Activated CD4-positive, alpha-beta T cell treated with anti-CD3 and anti-CD28 coated beads, Interleukin-2, amount 50 U/mL, for 48 hours (primary cell): ENCODE results near the gene TNIP2.

Experiments used
- DNase-seq, 2 experiments: peaks; one replicate each; pipeline ENCODE4 v3.0.0-alpha.2; 2020

Gene TNIP2, protein sequence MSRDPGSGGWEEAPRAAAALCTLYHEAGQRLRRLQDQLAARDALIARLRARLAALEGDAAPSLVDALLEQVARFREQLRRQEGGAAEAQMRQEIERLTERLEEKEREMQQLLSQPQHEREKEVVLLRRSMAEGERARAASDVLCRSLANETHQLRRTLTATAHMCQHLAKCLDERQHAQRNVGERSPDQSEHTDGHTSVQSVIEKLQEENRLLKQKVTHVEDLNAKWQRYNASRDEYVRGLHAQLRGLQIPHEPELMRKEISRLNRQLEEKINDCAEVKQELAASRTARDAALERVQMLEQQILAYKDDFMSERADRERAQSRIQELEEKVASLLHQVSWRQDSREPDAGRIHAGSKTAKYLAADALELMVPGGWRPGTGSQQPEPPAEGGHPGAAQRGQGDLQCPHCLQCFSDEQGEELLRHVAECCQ

DNA sequence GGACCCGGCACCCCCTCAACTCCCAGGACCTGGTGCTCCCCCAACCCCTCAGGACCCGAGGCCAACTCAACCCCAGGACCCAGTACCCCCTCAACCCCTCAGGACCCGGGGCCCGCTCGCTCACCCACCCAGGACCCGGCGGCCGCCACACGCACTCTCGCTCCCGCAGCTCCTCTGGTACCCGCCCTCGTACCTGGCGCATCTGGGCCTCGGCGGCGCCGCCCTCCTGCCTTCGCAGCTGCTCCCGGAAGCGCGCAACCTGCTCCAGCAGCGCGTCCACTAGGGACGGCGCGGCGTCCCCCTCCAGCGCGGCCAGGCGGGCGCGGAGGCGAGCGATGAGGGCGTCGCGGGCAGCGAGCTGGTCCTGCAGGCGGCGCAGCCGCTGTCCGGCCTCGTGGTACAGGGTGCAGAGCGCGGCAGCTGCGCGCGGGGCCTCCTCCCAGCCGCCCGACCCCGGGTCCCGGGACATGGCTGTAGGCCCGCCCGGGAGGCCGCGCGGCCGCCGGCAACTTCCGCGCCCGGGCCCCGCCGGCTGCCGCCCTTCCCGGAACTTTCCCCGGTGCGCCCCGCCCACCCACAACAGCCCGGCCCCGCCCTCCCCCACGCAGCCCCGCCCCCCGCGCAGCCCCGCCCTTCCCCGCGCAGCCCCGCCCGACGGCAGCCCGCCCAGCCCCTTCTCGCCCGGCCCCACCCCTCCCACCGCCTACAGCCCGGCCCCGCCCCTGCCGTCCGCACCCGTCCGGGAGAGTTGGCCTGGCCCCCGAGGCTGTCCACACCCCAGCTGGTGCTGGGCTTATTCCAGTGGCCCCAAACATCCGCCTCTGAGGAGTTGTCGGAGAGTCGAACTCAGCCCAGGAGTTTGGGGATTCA is at the start of gene TNIP2:
TSS of gene TNIP2 (minus strand) at position 516 of the 870 bp plus-strand sequence. CDS start at position 469, 47 bp downstream.
- DNase-seq = peak; percentile 75 to 76

DNA sequence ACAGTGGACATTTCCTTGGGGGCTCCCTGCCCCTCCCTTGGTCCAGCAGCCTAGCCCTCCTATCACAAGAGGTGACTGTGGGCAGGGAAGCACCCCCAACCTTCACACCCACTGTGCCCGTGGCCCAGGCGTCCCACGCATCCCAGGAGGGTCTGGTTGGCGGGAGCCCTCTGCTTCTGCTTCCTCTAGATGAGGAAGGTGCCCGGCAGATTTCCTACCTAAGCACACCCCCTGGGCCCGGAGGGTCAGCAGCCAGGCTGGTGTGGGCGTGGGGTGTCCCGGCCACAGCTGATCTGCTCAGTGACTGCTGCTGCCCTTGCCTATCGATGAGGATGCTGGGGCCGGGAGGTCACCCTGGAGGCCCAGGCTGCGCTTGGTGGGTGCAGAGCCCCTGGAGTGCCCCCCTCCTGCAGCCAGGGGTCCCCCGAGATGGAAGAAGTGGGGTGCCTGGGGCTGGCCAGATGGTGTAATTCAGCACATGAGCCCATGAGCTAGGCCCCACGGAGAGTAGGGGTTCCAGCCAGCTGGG is 48.9 kb upstream of the TNIP2 start:
- DNase-seq = no peak

DNA sequence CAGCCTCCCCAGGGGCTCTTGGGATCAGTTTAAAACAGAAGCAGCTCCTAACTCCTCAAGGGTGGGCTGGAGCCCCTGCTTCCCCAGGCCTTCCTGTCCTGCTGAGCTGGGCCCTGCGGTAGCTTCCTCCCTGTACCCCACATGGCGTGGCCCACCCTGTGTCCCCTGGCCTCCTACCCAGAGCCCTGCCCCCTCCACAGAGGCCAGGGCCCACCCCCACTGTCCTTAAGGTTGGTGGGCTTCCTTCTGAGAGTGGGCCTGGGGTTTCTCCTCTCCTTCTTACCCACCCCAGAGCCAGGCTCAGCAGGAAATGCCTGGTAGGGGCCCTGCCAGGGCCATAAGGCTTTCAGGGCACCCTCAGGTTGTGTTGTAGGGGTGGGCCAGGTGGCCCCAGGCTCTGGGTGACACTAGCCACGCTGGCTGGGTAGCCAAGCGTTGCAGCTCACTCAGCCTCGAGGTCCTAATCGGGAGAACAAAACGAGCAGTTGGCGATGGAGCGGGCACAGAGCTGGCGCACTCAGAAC is 48.4 kb upstream of the TNIP2 start:
- DNase-seq = no peak

DNA sequence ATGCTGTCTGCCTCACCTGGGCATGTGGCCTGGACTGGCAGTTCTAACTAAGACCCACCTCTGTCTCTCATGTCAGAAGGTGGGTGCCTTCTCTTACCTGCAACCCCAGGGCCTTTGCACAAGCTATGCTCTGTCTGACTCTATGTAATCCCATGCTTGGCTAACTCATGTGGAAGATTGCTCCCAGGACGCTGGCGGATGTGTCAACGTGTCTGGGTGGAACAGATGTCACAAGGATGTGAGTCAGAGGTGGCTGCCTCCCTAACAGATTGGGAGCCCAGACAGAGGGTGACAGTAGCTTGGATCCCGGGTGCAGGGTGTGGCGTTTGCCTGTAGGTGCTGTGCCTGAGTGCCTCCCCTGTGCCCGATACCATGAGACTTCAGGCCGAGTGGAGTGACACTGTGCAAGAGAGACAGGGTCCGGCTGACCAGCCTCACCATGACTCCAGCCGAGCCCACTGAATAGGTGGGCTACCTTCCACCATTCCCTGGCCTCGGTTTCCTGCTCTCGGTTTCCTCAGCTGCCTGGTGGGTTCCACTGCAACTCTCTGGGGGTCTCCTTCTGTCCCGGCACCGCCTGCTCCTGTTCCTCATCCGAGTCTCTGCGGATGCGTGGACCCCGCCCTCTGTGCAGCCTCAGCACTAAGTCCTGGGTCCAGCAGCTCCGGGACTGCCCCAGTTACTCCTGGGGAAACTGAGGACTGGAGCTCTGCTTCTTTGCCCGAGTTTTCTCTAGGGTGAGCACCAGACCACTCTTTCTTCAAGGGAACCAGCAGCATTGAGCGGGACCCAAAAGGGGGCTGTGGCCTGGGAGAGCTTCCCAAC is 47.7 kb upstream of the TNIP2 start:
- DNase-seq = no peak

DNA sequence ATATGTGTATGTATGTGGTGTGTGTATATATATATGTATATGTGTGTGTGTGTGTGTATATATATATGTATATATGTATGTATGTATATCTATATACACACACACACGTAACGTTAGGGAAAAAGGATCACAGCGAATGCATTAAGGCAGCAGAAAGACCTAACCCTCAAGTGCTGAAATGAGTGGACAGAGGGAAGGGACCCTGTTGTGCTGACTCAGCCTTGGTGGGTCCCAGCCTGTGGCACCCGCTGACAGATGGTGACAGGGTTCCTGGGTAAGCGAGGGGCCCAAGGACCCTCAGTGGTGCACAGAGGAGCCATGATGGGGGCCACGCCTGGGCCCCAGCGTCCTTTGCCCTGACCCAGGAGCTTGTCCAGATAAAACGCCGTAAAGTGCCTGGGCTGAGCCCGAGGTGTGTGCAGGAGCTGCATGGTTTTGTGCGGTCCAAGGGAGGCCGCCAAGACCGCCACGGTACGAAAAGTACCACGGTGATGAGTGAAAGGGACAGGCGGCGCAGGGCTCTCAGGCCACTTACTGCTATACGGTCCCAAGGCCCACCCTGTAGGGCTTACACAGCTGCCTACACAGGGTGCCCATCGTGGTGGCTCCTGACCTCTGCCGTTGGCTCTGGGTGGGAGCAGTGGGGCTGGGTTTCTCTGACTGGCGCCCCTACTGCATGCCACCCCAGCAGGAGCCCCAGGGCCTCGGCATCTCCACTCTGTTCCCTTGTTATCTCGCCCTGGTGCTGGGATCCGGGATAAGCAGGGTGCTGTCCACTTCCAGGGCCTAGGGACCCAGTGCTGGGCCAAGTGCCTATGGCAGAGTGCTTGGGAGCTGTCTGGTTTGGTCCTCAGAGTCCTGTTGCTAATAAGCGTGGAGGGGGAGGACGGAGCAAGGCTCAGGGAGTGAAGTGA is 46.7 kb upstream of the TNIP2 start:
- no peak for DNase-seq

DNA sequence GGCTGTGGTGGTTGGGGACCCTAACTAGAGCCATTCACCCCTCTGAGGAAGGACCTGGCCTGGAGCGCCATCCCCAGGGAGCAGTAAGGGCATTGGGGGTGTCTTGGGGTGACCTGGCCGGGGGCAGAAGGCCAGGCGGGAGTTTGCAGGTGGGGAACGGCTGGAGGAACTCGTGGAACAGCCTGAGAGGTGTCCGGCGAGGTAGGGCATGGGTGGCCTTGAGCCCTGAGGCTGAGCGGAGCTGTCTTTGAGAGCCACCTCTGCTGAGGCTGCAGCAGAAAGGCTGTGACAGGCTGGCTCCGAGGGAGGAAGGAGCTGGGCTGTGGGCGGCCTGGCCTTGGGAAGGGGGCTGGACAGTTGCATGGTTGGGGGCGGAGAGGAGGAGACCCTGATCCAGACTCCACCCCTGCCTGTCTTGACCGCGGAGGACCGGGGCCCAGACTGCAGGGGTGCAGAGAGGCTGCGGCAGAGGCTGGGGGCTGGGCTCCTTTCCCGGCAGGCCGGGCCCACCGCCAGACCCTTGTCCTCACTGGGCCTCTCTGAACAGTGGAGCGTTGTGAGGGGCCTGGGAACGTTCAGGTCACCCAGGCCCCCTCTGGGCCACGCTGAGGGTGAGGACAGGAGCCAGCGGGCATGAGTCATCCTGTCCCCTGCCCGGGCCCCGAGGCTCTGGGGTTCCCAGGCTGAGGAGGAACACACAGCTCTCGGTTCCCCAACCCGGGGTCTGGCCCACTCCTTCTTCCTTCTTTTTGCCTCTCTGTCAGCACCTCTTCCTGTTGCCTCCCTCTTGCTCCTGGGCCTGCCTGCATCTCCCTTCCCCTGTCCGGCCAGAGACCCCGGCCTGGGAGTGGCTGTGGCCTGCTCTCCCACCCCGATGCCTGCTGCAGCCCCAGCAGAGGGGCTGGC is 44.8 kb upstream of the TNIP2 start:
- peak in 1 of 2 experiments; percentile 47 for DNase-seq

DNA sequence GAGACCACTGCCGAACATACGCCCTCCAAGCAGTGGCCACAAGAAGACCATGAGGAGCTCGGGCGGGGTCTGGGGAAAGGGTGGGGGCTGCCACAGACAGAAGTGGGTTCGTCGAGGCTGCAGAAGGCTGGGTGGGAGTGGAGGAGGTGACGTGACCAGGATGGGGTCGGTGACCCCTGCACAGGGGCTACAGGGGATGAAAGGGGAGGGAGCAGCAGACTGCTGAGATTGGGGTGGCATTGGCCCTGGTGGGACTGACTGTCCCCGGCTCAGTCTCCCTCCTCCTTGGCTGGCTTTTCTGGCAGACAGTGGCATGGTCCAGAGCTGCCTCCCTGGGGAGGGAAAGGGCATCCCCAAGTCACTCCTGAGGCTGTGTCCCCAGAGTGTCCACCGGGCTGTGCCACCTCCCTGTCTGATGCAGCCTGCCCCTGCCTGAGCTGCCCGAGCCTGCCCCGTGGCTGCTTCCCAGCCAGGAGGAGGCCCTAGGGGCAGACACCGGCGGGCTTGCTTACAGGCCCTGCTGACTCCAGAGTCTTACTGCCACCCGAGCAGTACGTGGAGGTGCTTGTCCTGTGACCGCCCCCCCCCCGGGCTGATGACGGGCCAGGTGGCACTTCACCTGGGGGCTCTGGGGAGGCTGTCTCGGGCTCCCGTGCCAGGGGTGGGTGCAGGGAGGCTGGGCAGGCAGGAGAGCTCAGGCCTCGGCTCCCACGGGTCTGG is 44.0 kb upstream of the TNIP2 start:
- no peak for DNase-seq

DNA sequence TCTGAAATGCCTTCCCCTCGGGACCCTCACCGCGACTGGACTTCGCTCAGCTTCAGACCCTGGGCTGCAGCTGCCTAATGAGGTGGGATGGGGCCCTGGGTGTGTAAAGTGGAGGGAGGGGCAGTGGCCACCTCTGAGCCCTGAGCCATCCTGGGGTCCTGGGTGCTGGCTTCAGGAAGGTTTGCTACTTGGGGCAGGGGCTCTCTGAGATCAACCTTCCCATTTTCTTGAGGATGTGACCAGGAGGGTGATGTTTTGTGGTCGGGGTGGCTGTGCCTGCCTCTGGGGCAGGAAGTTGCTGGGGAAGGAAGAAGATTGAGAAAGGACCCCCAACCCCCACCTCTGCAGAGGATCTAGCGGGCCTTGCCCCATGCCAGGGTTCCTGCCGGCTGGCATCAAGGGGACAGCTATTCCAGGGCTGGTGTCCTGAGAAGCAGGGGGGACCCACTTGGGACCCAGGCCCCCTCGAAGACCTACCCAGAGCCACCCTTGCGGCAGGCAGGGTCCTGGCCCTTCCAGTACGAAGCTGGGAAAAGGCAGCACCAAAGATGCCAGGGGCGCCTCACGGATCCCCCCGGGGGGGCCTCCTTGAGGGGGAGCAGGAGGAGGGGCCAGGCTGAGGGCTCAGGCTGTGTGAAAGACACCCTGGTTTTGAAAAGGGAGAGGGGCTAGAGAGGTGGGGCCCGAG is 43.2 kb upstream of the TNIP2 start:
- DNase-seq = no peak

DNA sequence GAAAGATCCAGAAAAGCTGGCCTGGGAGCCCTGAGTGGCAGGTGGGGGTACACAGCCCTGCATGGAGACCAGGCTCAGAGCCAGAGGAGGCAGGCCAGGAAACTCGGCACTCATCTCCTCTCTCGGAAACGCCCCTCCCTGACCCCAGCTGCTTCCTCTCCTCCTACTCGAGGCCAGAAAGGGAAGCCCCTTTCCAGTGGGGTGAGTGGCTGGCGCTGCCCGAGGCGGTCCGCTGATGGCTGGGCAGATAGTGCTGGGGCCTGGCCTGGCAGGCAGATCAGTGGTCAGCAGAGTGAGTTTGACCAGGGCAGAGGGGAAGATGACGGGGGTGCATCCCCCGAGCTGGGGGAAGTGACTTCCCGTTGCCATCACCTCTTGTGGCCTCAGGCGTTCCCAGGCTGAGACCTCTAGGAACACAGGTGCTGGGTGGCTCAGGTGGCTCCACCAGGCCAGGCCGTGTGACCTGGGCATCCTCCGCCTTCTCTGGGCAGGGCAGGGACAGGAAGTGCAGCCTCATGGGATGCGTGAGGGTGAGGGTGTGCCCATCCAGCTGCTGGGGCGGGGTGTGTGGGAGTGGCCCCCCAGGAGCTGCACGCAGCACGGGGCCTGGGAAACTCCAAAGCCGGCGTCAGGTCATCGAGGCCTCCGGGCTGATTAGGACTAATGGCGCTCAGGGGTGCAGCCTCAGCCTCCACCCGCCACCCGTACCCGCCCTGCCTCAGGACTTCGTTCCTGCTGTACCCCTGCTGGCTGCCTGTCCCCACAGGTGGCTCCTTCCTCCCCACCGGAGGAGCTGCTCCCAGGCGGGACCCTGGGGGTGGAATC is 42.5 kb upstream of the TNIP2 start:
- peak; percentile 71 to 77 for DNase-seq

DNA sequence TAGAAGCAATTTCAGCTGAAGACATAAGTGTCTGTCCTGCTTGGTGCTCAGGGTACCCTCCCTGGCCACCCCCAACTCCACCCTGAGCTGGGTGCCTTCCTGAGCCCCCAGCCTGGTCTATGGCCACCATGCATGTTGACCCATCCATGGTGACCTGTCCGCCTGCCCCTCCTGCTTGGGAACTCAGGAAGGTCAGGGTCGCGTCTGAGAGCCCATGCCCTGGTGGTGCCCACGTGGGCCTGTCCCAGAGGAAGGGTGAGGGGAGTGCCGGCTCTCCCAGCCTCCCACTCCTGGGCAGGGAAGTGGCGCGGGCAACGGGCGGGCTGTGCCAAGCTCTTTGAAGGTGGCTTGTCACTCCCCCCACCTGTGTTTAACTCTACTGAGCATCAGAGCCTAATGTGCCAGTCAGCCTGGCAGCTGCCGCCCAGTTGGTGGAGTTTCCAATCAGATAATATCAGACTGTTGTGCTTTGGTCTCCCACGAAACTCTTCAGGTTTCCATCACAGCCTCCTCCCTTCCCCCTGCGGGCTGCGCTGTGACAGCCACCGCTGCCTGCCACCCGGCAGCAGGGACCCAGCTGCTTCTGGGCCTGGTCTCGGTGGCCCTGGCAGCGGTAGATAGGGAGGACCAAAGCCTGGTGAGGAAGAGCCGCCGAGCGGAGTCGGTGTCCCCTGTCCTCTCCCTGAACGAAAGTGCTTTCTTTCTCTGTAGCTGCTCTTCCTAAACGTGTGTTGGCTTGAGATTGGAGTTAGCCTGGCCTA is 41.6 kb upstream of the TNIP2 start:
- DNase-seq = peak; percentile 58 to 68

DNA sequence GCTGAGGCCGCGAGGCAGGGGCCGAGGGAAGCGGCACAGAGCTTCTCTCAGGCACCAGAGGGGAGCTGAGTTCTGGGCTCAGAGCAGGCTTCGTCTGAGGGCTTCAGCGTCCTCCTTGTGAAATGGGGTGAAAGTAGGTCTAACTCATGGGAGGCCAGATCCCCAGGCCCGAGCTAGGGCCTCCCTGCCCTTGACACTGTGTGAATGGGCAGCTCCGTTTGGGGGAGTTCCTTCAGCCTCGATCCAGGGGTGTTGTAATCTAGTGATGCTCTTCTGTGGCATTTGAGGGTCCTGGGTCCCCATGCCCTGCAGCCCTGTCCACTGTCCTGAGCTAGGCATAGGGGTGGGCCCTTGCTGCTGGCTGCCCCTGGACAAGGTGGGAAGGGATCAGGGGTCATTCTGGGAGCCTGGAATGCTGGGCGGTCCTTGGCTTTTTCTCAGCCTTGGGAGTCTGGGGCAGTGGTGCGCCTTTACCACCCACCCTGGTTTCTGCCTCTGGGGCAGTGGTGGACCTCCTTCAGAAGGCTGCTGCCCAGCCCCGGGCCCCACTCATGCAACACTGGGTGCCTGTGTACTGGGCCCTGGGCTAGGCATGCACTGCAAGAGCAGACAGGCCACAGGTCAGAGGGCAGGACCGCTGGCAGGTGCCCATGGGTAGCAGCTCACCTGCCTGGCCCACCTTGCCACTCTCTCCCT is 40.9 kb upstream of the TNIP2 start:
- DNase-seq = no peak

DNA sequence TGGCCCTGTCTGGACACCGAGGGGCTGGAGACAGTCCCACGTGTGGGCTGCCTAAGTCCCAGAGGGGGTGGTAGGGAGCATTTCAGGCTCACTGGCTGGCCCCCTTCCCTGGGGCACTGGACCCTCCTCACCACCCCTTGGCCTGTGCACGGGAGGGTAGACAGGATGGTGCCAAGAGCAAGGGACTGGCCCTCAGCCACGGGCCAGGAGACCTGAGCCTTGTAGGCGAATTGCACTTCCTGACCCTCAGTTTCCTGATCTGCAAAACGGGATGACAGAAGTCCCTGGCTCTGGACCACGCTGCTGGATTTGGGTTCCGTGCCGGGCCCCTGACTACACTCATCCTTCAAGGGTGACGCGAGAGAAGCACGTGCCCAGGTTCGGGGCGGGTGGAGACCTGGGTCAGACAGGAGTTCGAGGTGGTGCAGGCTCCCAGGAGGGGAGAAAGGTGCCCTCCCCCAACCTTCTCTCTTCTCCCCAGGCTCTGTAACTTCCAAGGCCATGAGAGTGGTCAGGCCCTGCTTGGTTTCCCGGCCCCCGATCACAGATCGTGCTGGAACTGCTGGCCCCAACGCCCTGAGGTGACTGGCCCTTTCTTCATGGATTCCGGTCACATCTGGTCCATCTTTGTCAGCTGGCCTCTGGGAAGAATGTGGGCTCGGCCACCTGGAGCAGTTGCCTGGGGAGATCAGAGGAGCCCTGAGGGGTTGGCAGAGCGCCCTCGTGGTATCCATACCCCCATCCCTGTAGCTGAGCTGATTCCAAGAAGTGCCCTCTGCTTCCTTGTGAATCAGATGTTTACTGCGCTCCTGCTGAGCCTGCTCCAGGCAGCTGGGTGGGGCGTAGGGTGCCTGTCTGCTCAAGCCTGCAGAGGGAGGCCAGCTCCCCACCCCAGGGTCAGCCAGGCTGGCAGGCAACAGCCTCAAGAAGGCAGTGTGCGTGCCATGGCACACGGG is 40.0 kb upstream of the TNIP2 start:
- DNase-seq = no peak

DNA sequence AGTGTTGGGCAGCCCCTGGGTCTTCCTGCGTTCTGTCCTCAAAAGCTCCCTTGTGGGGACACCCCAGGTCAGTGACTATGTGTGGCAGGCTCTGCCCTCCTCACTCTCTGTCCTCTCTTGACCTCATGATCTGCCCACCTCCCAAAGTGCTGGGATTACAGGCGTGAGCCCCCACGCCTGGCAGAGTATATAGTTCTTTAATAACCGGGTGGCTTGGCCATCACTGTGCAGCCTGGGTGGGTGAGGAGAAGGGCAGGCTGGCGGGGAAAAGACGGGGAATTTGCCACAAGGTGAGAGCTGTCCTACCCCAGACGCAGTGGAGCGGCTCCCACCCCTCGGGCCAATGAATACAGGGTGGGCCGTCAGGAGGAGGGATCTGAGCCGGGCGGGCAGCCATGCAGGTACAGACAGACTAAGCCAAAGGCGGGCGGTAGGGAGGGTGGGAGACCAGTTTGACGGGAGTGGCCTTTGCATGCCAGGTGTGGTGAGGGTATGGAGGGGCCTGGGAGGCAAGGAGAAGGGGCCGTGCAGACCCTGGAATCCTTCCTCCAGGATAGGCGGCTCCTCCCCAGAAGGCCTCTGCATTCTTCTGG is 39.3 kb upstream of the TNIP2 start:
- DNase-seq = no peak

DNA sequence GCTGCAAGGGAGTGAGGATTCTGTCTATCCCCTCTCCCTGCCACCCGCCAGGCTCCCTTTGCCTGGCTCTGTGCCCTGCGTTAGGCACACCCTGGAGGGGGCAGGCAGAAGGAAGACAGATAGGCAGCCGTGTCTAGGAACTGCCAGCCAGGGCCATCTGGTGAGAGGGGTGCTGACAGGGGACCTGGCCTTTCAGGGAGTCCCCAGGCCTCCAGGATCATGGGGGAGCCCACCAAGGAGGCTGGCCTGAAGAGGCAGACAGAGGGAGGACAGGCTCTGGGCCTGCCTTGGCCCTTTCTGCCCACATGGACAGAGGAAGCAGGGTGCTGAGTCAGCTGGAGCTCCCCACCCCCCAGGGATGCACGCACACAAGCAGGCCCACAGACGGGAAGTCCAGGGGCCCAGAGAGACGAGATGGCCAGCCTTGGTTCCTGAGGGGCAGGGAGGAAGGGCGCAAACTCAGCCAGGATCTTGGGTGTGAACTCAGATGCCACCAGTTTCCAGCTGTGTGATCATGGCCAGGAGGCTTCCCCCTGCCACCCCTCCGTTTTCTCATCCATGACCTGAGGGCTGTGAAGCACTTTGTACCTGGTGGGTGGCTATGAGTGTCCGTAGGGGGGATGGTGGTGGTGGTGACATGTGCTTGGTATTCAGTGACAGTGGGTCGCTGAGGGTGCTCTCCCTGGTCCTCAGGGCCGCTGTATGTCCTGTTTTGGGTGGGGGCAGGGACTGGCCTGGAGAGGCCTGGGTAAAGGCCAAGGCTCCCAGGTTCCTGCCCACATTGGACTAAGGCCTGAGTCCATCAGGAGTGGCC is 38.6 kb upstream of the TNIP2 start:
- no peak for DNase-seq
